NCI-H2227 treated with DMSO at 0.1 percent for 48 hours (cell line): ENCODE data around the gene RBM45.
A peak's percentile ranks its signal among the peaks of the same experiment; 100 is the strongest.
"Not testable (repeated sequence)": the region's sequence is repeated elsewhere in the genome, so short reads cannot be mapped to it uniquely, and the experiment has no call there.

Experiments
- DNase-seq: peaks from one replicate; lab custom pipeline; 2025; lab: John Stamatoyannopoulos, UW

Gene RBM45

DNA sequence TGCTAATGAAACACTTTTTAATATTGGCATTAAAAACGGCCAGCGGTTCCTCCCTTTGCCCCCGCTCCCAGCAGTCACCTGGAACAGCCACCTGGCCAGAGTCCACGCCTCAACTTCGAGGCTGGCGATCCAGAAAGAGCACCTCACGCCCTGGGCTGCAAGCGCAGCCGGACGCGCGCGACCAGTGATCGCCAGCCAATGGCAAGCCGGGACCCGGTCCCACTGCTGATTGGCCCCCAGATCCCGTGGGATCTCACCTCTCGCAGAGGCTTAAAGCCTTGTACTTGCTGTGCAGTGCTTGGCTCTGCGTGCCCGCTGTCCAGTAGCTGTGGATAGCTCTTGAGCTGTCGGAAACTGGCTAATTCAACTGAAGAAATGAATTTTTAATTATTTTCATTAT lies 4.1 kb upstream of the RBM45 start:
- no peak for DNase-seq

DNA sequence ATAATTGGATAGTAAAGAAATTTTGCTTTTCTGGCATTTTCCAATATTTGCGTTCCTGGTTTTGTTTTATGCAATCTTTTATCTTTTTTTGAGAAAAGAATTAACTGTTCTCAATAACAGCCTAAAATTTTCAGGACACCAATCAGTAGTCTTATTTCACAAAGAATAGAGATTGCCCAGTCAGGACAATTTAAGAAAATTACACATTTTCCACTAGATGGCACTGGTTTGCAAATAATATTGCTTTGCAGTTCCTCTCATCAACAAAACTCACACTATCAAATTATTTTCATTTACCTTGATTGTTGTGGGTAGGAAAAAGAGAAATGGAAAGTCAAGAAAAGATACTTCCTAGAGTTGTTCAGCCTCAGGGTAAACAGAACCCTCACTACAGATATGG lies 2.4 kb upstream of the RBM45 start:
- peak; percentile 56 for DNase-seq

DNA sequence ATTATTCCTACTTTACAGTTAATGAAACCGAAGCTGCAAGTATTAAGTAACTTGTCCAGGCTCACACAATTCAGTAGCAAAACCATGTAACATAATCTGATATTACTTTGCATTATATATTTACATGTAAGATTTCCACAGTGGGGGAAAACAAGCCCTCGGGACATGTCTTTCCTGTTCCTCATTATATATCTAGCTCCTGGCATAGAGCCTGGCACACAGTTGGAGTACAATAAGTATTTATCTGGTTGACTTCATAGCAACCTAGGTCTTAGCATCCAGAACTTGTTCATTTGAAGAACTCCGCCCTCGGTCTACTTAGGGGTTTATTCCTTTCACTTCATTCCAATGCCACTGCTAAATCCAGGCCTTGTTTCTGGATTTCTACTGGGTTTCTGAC lies 1.6 kb upstream of the RBM45 start:
- DNase-seq: no peak

DNA sequence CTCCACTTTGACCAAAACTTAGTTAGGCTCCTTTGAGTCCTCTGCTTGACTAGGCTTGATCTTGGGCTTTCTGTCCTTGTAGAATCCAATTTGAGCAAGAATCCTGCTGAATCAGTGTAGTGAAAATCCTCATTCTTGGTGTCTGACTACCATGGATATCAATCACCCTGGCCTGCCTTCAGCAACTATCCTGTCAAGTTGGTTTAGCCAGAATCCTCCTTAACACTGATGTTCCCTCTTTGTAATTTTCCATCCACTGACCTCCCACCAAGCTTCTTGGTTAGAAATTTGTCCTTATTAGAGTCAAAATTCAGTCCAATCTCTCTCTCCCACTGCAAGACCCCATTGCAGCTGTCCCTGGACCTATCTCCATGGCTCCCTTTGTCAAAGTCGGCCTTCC lies 494 bp upstream of the RBM45 start:
- DNase-seq: no peak

DNA sequence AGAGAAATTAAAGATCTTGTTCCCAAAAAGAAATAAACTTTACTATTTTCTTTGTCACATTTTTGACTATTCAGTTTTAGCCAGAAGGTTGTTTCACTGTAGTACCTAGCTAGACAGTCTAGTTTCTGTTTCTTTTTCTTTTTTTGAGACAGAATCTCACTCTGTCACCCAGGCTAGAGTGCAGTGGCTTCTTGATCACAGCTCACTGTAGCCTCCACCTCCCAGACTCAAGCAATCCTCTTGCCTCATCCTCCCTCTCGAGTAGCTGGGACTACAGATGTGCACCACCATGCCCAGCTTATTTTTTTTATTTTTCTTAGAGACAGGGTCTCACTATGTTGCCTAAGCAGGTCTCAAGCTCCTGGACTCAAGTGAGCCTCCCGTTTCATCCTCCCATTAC lies 2.2 kb downstream of the RBM45 start:
- DNase-seq: no peak

DNA sequence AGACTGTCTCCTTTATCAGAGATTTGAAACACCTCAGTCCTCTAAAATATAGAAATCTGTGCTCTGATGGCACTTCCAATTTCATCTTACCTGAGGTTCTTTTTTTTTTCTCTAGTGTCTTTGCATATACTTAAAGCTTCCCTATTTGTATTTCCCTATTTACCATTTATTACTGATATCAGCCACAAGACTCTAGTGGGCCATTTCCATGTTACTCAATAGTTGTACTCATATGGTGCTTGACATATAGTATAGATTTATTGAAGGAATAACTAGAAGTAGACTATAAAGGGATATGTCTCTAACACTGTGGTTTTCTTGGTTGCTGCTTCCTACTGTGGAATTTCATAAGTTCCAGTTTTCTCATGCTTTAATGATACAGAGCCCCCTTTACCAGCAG lies 3.0 kb downstream of the RBM45 start:
- DNase-seq: no peak

DNA sequence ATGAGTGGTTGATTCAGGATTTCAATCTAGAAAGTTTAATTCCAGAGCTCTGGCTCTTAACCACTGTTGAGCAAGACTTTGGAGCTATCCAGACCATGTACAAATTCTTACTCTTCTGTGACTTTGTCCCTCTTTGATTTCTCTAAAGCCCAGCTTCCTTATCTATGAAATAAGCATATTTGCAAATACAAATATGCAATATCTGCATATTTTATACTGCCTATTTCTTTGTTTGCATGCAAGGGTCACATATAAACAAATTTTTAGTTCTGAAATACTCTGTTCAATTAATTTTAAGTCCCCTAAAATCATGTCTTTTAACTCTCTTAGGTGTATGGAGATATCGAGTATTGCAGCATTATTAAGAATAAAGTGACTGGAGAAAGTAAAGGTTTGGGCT lies 5.5 kb downstream of the RBM45 start:
- no peak for DNase-seq

DNA sequence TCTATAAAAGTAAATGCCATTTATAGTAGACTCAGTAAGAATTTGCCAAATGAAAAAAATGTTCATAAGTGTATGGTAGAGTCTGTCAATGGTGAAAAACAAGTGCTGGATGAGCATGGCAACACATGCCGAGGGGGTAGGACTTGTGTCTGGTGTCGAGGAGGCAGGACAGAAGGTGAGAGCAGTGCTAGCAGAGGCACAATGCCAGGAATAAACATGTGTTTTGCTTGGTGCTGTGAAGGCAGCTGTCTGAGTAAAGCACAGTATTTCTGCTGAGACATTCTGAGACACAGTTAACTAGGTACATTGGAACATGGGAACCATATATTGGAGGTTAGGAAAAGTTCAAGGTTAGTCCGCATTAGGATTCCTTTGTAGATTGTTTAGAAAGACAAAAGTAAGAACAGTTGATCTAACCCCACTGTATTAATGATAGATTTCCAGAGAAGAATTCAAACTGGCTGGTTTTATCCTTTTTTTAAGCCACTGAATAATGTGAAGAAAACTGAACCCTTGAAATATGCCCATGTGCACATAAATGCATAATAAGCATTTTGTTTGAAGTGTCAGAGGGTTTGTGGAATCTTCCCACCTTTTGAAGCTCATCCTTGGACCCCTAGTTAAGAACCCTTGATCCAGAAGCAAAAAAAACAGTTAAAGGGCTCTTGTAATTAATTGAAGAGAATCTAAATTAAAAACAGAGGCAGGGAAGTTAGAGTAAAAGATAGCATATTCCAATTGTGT lies 7.1 kb downstream of the RBM45 start:
- DNase-seq: no peak

DNA sequence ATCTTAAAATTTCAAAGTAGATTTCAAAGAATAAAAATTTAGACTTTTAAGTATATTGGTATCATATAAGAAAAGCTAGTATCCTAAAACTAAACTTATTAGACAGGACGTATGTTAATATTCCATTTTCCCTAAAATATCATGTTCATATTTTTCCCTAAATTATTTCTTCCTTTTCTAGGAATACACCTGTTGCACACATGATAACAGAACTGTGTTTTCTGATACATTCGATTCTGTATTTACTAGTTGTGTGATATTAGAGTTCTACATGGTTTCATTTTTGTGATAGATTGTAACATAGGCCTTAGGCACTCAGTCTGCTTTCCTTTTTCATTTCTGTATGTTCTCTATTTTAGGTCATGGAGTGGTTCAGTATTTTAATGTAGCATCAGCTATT lies 10.9 kb downstream of the RBM45 start:
- no peak for DNase-seq

DNA sequence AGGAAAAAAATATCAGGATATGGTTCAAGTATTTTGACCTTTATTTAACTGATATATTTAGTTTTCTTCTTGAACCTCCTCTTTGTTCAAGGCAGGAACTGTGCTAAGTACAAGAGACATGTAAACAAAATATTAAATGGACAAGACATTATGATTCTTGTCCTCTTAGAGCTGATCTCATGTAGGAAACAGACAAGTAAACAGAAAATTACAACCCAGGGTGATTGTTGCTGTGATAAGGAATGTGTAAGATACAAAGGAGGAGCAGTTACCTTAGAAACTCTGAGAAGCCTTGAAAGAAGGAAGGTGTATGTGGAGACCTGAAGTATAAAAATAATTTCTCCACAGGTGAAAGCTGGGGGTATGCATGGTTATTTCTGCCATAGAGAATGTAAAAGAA lies 12.9 kb downstream of the RBM45 start:
- no peak for DNase-seq

DNA sequence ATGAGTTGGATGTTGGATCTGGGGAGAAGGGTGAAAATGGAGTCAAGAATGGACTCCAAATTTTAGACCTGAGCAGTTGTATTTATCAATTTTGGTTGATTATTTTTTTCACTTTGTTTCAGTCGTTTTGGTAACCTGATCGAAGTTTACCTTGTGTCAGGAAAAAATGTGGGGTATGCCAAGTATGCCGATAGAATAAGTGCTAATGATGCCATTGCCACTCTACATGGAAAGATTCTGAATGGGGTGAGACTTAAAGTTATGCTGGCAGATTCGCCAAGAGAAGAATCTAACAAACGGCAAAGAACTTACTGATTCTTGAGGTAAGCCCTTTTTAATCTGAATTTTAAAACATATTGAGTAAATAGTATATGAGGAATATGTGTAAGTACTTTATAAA lies 13.6 kb downstream of the RBM45 start:
- no peak for DNase-seq

DNA sequence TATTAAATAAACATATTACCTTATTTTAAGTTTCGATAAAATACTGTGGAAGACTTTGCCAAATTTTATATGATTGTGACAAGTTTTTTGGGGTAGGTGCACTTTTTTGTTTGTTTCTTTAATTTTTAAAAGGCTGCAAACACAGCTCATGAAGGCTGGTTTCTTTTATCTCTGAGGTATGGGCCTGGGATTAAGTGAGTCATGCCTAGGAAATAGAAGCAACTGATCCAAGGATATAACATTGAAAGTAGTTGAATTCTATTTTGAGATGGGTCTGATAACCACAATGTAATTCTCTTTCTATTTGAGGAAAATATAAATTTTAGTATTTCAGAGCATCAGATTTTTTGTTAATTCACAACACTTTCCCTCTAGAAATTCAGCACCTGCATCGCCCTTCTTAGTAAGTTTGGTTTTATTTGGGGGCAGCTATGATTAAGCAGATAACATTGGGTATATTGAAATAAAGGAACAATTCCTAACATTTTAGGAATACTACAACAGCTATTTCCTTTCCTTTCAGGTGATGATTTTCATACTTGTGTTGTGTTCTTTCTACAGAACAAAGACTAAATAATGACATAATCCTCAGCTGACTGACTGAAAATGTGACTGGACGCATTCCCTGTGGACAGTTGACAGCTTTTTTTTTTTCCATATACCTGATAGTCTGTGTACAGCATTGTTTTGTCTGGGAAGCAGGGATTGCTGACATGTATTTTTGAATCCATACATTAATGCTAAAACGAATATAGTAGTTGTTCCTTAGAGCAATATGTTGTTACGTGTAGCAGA lies 16.8 kb downstream of the RBM45 start:
- DNase-seq: no peak

DNA sequence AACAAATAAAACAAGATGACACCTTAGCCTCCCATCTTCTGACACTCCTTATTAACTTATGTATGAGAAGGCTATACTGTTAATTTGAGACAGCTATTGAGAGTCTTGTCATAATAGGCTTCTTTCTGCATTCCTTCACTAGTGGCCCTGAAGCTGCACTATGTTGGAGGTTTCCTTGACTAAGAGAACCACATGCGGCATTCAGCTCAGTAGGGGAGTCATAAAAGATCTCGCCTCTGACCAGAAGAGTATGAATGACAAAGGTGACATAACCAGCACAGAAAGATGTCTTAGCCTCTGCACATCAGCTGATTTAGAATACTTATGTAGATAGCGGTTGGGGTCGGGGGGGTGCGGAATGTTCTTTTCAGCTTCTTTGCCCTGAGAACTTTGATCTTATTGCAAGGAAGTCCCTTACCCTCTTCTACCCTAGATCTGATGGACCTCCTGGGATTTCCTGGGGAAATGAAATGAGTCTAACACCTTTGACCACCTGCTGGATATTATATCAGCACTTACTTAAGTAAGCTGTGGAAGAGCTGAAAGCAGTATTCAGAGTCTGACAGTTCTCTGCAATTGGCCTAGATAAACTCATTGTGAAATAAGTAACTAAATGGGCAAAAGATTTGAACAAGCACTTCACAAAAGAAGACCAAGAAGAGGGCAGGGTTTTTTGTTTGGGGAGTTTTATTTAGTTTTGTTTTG lies 24.2 kb downstream of the RBM45 start:
- DNase-seq: no peak

DNA sequence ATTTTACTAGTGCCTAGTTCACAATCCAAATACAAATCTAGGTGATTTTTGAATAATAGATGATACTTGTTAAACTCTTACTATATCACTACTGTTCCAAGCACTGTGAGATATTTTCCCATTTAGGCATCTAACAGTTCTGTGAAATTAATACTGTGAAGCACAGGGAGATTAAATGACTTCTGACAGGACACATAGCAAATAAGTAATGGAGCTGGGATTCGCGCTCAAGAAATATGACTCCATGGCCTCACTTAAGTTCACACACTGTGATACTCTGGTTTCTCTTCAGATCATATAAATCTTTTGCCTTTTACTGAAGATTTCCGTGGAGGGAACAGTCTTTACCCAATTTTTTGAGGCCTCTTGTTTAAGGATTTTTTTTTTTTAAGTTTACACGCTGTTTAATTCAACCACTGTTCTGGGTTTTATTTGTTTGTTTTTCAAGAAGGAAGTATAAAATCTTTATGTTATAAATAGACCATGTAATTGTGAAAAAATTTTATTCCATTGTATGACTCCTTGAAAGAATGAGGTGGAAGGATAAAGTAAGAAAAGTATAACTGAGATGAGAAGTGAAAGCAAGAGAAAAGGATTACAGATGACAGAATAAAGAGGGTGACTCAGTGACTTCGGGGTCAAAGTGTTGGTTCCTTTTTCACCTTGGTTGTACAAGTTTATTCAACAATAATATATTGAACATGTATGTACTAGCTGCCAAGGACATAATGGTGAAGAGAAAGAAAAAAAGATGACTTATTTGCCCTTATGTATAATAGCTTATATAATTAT lies 30.2 kb downstream of the RBM45 start:
- no peak for DNase-seq

DNA sequence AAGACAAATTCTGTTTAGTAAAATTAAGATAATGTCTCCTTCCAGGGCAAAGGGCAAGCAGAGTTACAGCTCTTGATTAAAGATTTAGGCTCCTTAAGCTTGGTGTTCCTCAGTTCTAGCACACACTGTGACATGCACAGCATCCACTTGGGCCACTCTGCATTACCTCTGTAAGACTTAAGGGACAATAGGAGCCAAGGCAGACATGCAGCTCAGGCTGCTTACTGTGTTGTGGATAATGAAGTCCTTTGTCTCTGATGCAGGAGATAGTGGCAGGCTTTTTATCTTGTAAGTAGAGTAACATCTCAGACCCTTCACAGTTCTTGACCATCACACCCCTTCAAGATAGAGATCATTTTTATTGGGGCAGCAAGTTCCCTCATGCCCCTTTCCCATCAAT lies 31.2 kb downstream of the RBM45 start:
- no peak for DNase-seq

DNA sequence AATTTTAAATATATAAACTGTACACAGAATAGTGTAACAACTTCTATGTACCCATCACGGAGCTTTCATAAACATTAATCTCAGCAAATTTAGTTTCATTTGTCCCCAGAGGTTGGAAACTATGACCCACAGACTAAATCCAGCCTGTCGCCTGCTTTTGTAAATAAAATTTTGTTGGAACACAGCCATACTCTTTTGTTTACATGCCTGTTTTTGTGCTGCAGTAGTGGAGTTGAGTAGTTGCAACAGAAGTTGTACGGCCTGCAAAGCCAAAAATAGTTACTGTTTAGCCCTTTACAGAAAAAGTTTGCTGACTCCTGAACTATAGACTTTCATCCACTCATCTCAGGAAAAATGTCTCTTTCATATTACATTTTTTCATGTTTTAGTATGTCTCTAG lies 39.8 kb downstream of the RBM45 start:
- DNase-seq: no peak

DNA sequence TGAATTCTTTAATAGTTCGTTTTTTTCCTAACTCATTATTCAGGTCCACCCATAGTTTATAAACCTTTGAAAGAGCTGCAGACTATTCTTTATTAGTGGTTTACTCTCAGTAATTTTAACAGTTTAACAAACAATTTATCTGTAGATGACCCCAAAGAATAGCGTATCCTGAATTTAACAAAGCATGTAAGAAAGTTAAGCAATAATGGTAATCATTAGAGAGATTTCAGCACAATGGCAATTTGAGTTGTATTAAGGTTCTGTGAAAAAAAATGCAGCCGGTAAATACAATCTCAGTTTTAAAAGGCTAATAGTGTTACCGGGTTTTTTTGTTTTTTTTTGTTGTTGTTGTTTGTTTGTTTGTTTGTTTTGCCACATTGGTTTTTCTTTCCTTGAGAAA lies 40.3 kb downstream of the RBM45 start:
- DNase-seq: no peak

DNA sequence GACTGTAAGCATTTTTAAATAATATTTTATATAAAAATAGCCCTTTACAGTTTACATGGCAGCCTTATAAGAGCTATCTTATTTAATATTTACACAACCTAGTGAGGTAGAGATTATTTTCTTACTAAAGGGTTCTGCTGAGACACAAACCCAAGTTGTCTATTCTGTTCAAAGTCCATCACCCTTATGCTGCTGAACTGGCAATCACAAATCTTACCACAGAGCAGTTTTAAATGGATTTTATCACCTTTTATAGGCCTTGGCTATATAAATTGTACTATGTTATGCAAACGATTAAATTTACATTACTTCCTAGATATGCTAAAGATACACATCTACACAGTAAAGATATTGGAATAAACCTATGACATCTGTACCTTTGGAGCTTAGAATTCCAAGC lies 40.7 kb downstream of the RBM45 start:
- DNase-seq: no peak

DNA sequence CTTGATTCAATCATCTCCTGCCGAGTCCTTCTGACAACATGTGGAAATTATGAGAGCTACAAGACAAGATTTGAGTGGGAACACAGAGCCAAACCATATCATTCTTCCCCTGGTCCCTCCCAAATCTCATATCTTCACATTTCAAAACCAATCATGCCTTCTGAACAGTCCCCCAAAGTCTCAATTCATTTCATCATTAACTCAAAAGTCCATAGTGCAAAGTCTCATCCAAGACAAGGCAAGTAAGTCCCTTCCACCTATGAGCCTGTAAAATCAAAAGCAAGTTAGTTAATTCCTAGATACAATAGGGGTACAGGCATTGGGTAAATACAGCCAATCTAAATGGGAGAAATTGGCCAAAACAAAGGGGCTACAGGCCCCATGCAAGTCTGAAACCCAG lies 41.6 kb downstream of the RBM45 start:
- not testable (repeated sequence) for DNase-seq

DNA sequence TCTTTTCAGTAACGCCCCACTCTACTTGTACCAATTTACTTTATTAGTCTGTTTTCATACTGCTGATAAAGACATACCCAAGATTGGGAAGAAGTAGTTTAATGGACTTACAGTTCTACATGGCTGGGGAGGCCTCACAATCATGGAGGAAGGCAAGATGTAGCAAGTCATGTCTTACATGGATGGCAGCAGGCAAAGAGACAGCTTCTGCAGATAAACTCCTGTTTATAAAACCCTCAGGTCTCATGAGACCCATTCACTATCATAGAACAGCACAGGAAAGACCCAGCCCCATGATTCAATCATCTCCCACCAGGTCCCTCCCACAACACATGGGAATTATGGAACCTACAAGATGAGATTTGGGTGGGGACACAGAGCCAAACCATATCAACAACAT lies 43.3 kb downstream of the RBM45 start:
- DNase-seq: no peak

DNA sequence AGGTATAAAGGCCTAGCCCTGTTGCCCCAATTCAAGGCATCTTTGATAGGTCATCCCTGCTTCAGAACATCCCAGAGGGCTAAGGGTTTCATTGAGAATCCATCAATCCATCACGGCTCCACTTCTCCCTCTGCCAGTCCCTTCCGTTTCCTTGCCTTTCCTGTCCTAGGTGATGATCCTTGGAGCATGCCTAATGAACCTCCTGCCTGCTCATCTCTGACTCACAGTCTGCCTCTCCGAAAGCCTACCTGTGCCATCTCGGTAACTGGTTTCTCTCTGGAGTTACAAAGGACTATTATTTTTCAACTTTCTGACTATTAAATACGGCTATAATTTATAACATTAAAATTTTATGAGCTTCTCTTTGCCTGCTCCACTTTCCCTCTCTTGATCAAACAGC lies 45.3 kb downstream of the RBM45 start:
- DNase-seq: no peak

DNA sequence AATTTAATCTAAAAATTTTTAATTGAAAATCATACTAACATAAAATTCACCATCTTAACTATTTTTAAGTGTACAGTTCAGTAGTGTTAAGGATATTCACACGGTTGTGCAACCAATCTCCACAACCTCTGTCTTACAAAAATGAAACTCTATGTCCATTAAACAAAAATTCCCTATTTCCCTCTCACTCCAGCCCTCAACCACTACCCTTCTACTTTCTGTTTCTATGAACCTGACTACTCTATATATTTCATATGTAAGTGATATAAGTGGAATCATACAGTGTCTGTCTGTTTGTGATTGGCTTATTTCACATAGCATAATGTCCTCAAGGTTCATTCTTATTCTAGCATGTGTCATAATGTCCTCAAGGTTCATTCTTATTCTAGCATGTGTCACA lies 47.7 kb downstream of the RBM45 start:
- DNase-seq: no peak
